Gastrocnemius medialis (tissue), 4 donors: ENCODE results near the gene ZNF627.

ENCODE experiments used
- CTCF ChIP-seq, 5 experiments: fragments of 450-650 bp in 3 of 5; fragments of 200-600 bp in 2 of 5; sonication (generic) in 2 of 5; IDR thresholded peaks in 4 of 5; conservative IDR thresholded peaks in 1 of 5; 1 replicate in 4 of 5; 2 replicates in 1 of 5; pipeline ENCODE4 v1.5.1; 2016 to 2019; ENCODE audit warnings: antibody characterized with exemption in 5 of 5, mild to moderate bottlenecking in 3 of 5, moderate library complexity in 3 of 5
- POLR2A ChIP-seq, 2 donors: fragments of 450-650 bp; IDR thresholded peaks; one replicate each; pipeline ENCODE4 v1.6.1; 2017; ENCODE audit warnings: antibody characterized with exemption in 2 of 2, mild to moderate bottlenecking in 2 of 2, moderate library complexity in 2 of 2

GRCh38 chr19:11612816-11613511 is 15.7 kb downstream of the ZNF627 start:
- TF ChIP-seq CTCF (IDR thresholded peaks at IDR 0.05 in 4 of 5, conservative IDR thresholded peaks at IDR 0.05 in 1 of 5) (no peak), POLR2A (IDR thresholded peaks at IDR 0.05) (no peak)
